Right atrium auricular region (tissue), 2 donors: Measurements from ENCODE around the gene RPP40. TPM values are rescaled to one million over a fixed set of nuclear protein-coding genes. Genes with fewer than 3 reads are reported as not detected.
"Not testable (repeated sequence)": the region's sequence is repeated elsewhere in the genome, so short reads cannot be mapped to it uniquely, and the experiment has no call there.

Experiments used
- DNase-seq: peaks from one replicate; pipeline ENCODE4 v3.0.0-alpha.2; 2019; ENCODE audit warnings: low spot score
- H3K27ac ChIP-seq, 2 donors: fragments of 200-600 bp; sonication (generic); 1 replicate in 1 of 2; 2 replicates in 1 of 2; pipeline ENCODE4 v1.5.1; 2016 to 2019
- H3K27me3 ChIP-seq, 2 donors: fragments of 200-600 bp; sonication (generic); one replicate each; pipeline versions ENCODE4 v1.5.1 to v1.6.0; 2017 to 2019
- H3K36me3 ChIP-seq: fragments of 200-600 bp; sonication (generic); one replicate; pipeline ENCODE4 v1.5.1; 2016
- H3K4me1 ChIP-seq, 2 donors: fragments of 200-600 bp; sonication (generic); one replicate each; pipeline versions ENCODE4 v1.5.1 to v1.6.0; 2017 to 2019
- H3K4me3 ChIP-seq, 2 donors: fragments of 200-600 bp; sonication (generic); 1 replicate in 1 of 2; 2 replicates in 1 of 2; pipeline ENCODE4 v1.5.1; 2017 to 2019; ENCODE audit warnings: mild to moderate bottlenecking in 1 of 2, moderate library complexity in 1 of 2
- H3K9me3 ChIP-seq, 2 donors: fragments of 200-600 bp; sonication (generic); one replicate each; pipeline ENCODE4 v1.5.1; 2019
- total RNA-seq, 2 donors: library from RNA; depleted of rRNA; stranded (reverse); fragments of >200 nt; gene quantifications; one replicate each; pipeline ENCODE4 v1.1.0, GENCODE V29; 2016
- TF ChIP-seq, protein P1 (sequence below), 2 donors: fragments of 200-600 bp; sonication (generic); IDR thresholded peaks; one replicate each; pipeline ENCODE4 v1.5.1; 2019; ENCODE audit warnings: antibody characterized with exemption in 2 of 2

The RPP40 gene
- total RNA-seq, 2 donors from 2014 or later = 2.4 to 6.1 TPM

GRCh38 chr6:5012519-5012918 is 8.7 kb upstream of the RPP40 start:
- H3K9me3 ChIP-seq = no peaks in the 10 kb centered on the region
- no peaks in the 10 kb centered on the region for H3K36me3 ChIP-seq
- H3K4me3 ChIP-seq = no peak overlapping the region
- H3K27ac ChIP-seq = no peak overlapping the region
- H3K4me1 ChIP-seq = no peaks in the 10 kb centered on the region
- no peak for DNase-seq
- no peaks in the 10 kb centered on the region for H3K27me3 ChIP-seq
- TF ChIP-seq, protein P1, sequence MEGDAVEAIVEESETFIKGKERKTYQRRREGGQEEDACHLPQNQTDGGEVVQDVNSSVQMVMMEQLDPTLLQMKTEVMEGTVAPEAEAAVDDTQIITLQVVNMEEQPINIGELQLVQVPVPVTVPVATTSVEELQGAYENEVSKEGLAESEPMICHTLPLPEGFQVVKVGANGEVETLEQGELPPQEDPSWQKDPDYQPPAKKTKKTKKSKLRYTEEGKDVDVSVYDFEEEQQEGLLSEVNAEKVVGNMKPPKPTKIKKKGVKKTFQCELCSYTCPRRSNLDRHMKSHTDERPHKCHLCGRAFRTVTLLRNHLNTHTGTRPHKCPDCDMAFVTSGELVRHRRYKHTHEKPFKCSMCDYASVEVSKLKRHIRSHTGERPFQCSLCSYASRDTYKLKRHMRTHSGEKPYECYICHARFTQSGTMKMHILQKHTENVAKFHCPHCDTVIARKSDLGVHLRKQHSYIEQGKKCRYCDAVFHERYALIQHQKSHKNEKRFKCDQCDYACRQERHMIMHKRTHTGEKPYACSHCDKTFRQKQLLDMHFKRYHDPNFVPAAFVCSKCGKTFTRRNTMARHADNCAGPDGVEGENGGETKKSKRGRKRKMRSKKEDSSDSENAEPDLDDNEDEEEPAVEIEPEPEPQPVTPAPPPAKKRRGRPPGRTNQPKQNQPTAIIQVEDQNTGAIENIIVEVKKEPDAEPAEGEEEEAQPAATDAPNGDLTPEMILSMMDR (IDR thresholded peaks at IDR 0.05) = no peak

DNA sequence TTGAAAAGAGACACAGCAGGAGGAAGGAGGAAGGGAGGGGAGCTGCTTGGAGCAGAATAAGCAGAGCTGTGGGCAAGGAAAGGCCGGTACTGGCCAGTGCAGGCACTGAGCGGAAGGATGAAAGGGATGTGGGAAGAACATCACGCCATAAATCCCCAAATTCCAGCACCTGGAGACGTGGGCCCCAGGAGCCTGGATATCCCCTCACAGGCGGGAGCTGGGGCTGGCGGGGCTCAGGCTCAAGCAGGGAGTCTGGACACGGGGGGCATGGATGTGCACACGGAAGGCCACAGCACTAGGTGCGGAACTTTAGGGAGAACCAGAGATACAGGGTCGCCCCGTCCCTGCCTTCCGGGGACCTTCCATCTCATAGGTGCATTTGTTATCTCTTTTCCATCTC is 7.5 kb upstream of the RPP40 start:
- H3K36me3 ChIP-seq = no peaks in the 10 kb centered on the region
- TF ChIP-seq, protein P1 (IDR thresholded peaks at IDR 0.05) = no peak
- DNase-seq = no peak
- no peaks in the 10 kb centered on the region for H3K27me3 ChIP-seq
- H3K27ac ChIP-seq = no peak overlapping the region
- no peaks in the 10 kb centered on the region for H3K4me1 ChIP-seq
- H3K9me3 ChIP-seq = no peaks in the 10 kb centered on the region
- H3K4me3 ChIP-seq = no peak overlapping the region

- Histone ChIP-seq H3K4me1 (peaks cover 0 to 7% of the 10 kb centered on the region in 2 donors), H3K36me3 (no peaks in the 10 kb centered on the region), H3K9me3 (no peaks in the 10 kb centered on the region), H3K4me3 (no peak overlapping the region), H3K27ac (no peak overlapping the region), H3K27me3 (no peaks in the 10 kb centered on the region)
- TF ChIP-seq, protein P1 (IDR thresholded peaks at IDR 0.05) = no peak
- DNase-seq = no peak
These were observed 3.7 kb upstream of the RPP40 start for GRCh38 chr6:5007531-5007930.

DNA sequence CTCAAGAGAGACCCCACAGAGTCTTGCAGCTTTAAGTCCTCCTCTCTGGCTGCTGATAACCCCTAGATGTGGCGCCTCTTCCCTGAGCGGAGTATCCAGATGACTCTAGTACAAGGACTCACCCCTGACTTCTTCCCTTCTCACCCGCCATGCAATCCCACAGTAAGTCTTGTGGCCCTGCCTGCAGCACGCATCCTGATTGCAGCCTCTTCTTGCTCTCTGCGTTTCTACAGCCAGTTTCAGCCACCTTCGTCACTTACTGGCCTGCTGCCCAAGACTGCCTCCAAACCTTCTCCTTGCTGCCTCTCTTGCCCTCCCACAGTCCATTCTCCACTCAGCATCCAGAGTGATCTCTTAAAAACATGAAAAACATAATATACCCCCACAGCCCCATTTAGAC is 2.4 kb upstream of the RPP40 start:
- H3K27ac ChIP-seq = no peak overlapping the region
- peaks cover 5% of the 10 kb centered on the region for H3K36me3 ChIP-seq
- H3K9me3 ChIP-seq = no peaks in the 10 kb centered on the region
- no peak overlapping the region for H3K4me3 ChIP-seq
- no peaks in the 10 kb centered on the region for H3K27me3 ChIP-seq
- no peak for DNase-seq
- peaks cover 0 to 7% of the 10 kb centered on the region in 2 donors for H3K4me1 ChIP-seq
- TF ChIP-seq, protein P1 (IDR thresholded peaks at IDR 0.05) = no peak

- H3K27ac ChIP-seq, H3K27me3 ChIP-seq, DNase-seq, H3K9me3 ChIP-seq, H3K36me3 ChIP-seq, H3K4me1 ChIP-seq, H3K4me3 ChIP-seq: not testable (repeated sequence)
These were observed 1.2 kb upstream of the RPP40 start for GRCh38 chr6:5005038-5005433.

GRCh38 chr6:5004373-5005037 is 668 bp upstream of the RPP40 start:
- Histone ChIP-seq H3K27ac (peak overlapping the region; percentile 88 to 89), H3K4me1 (peaks cover 0 to 7% of the 10 kb centered on the region in 2 donors), H3K9me3 (no peaks in the 10 kb centered on the region), H3K36me3 (peaks cover 8% of the 10 kb centered on the region), H3K27me3 (no peaks in the 10 kb centered on the region), H3K4me3 (peak overlapping the region; percentile 65 to 67)
- DNase-seq = no peak
- TF ChIP-seq, protein P1 (IDR thresholded peaks at IDR 0.05) = no peak
